H9 (cell line): Measurements from ENCODE around the gene ANO6. TPM values are rescaled to one million over a fixed set of nuclear protein-coding genes. Genes with fewer than 3 reads are reported as not detected.

Experiments used
- DNase-seq: peaks from one replicate; pipeline ENCODE4 v3.0.0-alpha.2; 2017
- H2AFZ ChIP-seq: one replicate; pipeline ENCODE4 v1.6.1; 2013; ENCODE audit warnings: mild to moderate bottlenecking, low read length, control low read depth, moderate library complexity
- H2AK5ac ChIP-seq: 2 replicates; pipeline ENCODE4 v1.6.1; 2013; ENCODE audit warnings: low read length, control low read depth, mixed read lengths; ENCODE audit not compliant: insufficient read length
- H2BK120ac ChIP-seq: one replicate; pipeline ENCODE4 v1.6.1; 2013; ENCODE audit warnings: low read depth, mild to moderate bottlenecking, low read length, control low read depth, inconsistent platforms; ENCODE audit not compliant: poor library complexity, severe bottlenecking
- H2BK12ac ChIP-seq: 2 replicates; pipeline ENCODE4 v1.6.1; 2013; ENCODE audit warnings: low read length, control low read depth, mixed read lengths, low read depth; ENCODE audit not compliant: insufficient read length
- H2BK15ac ChIP-seq: 2 replicates; pipeline ENCODE4 v1.6.1; 2013; ENCODE audit warnings: low read depth, low read length, control low read depth
- H2BK20ac ChIP-seq: one replicate; pipeline ENCODE4 v1.6.1; 2013; ENCODE audit warnings: low read depth, mild to moderate bottlenecking, low read length, control low read depth, inconsistent platforms; ENCODE audit not compliant: poor library complexity, severe bottlenecking
- H2BK5ac ChIP-seq: 2 replicates; pipeline ENCODE4 v1.6.1; 2013; ENCODE audit warnings: low read length, control low read depth, mixed read lengths; ENCODE audit not compliant: insufficient read length
- H3K14ac ChIP-seq: 2 replicates; pipeline ENCODE4 v1.6.1; 2013; ENCODE audit warnings: low read length, control low read depth; ENCODE audit not compliant: insufficient read depth
- H3K18ac ChIP-seq: 2 replicates; pipeline ENCODE4 v1.6.1; 2013; ENCODE audit warnings: low read depth, mild to moderate bottlenecking, mixed read lengths, low read length, control low read depth; ENCODE audit not compliant: insufficient read length
- H3K23ac ChIP-seq: 2 replicates; pipeline ENCODE4 v1.6.1; 2013; ENCODE audit warnings: low read length, control low read depth, mixed read lengths, low read depth; ENCODE audit not compliant: insufficient read length
- H3K23me2 ChIP-seq: 2 replicates; pipeline ENCODE4 v1.6.1; 2013; ENCODE audit warnings: low read depth, mild to moderate bottlenecking, mixed read lengths, low read length, control low read depth; ENCODE audit not compliant: insufficient read length, poor library complexity, severe bottlenecking
- H3K27ac ChIP-seq: 2 replicates; pipeline ENCODE4 v1.5.1; 2013; ENCODE audit warnings: low read length, control low read depth, mixed read lengths, low read depth; ENCODE audit not compliant: insufficient read length
- H3K27me3 ChIP-seq: 2 replicates; pipeline ENCODE4 v1.6.1; 2013; ENCODE audit warnings: low read length, control low read depth, inconsistent platforms; ENCODE audit not compliant: insufficient read depth
- H3K4ac ChIP-seq: 2 replicates; pipeline ENCODE4 v1.6.1; 2013; ENCODE audit warnings: low read depth, mild to moderate bottlenecking, control low read depth, inconsistent platforms, low read length, moderate library complexity
- H3K4me1 ChIP-seq: 2 replicates; pipeline ENCODE4 v1.6.1; 2013; ENCODE audit warnings: low read length, control low read depth, inconsistent platforms; ENCODE audit not compliant: insufficient read depth
- H3K4me2 ChIP-seq: 2 replicates; pipeline ENCODE4 v1.6.1; 2013; ENCODE audit warnings: low read length, control low read depth, mixed read lengths; ENCODE audit not compliant: insufficient read length, insufficient read depth
- H3K56ac ChIP-seq: 2 replicates; pipeline ENCODE4 v1.6.1; 2013; ENCODE audit warnings: low read depth, mild to moderate bottlenecking, mixed read lengths, low read length, control low read depth; ENCODE audit not compliant: insufficient read length
- H3K79me1 ChIP-seq: 2 replicates; pipeline ENCODE4 v1.6.1; 2013; ENCODE audit warnings: low read depth, mild to moderate bottlenecking, moderate library complexity, low read length, control low read depth, inconsistent platforms; ENCODE audit not compliant: insufficient read depth, poor library complexity, severe bottlenecking
- H3K79me2 ChIP-seq: 2 replicates; pipeline ENCODE4 v1.6.1; 2013; ENCODE audit warnings: low read length, control low read depth, inconsistent platforms; ENCODE audit not compliant: insufficient read depth
- H3K9ac ChIP-seq: 2 replicates; pipeline ENCODE4 v1.6.1; 2013; ENCODE audit warnings: low read length, control low read depth, mixed read lengths; ENCODE audit not compliant: insufficient read length; ENCODE audit errors: extremely low read depth
- H3K9me3 ChIP-seq: one replicate; pipeline ENCODE4 v1.6.1; 2013; ENCODE audit warnings: low read depth, low read length, inconsistent platforms; ENCODE audit not compliant: control insufficient read depth
- H3T11ph ChIP-seq: one replicate; pipeline ENCODE4 v1.6.1; 2013; ENCODE audit warnings: mild to moderate bottlenecking, low read length, control low read depth, inconsistent platforms
- H4K20me1 ChIP-seq: one replicate; pipeline ENCODE4 v1.6.1; 2013; ENCODE audit not compliant: control insufficient read depth, insufficient read length, insufficient read depth
- H4K5ac ChIP-seq: 2 replicates; pipeline ENCODE4 v1.6.1; 2013; ENCODE audit warnings: low read depth, mild to moderate bottlenecking, mixed read lengths, low read length, control low read depth; ENCODE audit not compliant: insufficient read length
- H4K8ac ChIP-seq: replicated peaks from 2 replicates; pipeline ENCODE4 v1.6.1; 2013; ENCODE audit warnings: low read length, control low read depth, mixed read lengths, low read depth; ENCODE audit not compliant: insufficient read length
- H4K91ac ChIP-seq: 2 replicates; pipeline ENCODE4 v1.6.1; 2013; ENCODE audit warnings: low read depth, mild to moderate bottlenecking, moderate library complexity, mixed read lengths, low read length, control low read depth; ENCODE audit not compliant: insufficient read length
- H3K27ac Mint-ChIP-seq, 3 experiments: 2 replicates in 2 of 3; 3 replicates in 1 of 3; pipeline ENCODE4 v1.8.0; 2020 to 2021; ENCODE audit warnings: mixed read lengths in 3 of 3, mild to moderate bottlenecking in 1 of 3, moderate library complexity in 1 of 3
- H3K27me3 Mint-ChIP-seq: 2 replicates; pipeline ENCODE4 v1.8.0; 2021; ENCODE audit warnings: low read depth, mild to moderate bottlenecking, moderate library complexity, mixed read lengths
- H3K36me3 Mint-ChIP-seq, 3 experiments: 2 replicates in 2 of 3; 3 replicates in 1 of 3; pipeline ENCODE4 v1.8.0; 2020 to 2021; ENCODE audit warnings: low read depth in 3 of 3, mixed read lengths in 3 of 3; ENCODE audit not compliant: insufficient read depth in 1 of 3
- H3K4me1 Mint-ChIP-seq, 2 experiments: 2 replicates each; pipeline ENCODE4 v1.8.0; 2020; ENCODE audit warnings: mixed read lengths in 2 of 2
- H3K4me3 Mint-ChIP-seq, 2 experiments: 2 replicates in 1 of 2; 3 replicates in 1 of 2; pipeline ENCODE4 v1.8.0; 2020 to 2021; ENCODE audit warnings: mild to moderate bottlenecking in 2 of 2, mixed read lengths in 2 of 2, moderate library complexity in 1 of 2
- H3K9me3 Mint-ChIP-seq, 2 experiments: 2 replicates in 1 of 2; 3 replicates in 1 of 2; pipeline ENCODE4 v1.8.0; 2020; ENCODE audit warnings: mild to moderate bottlenecking in 2 of 2, mixed read lengths in 2 of 2, moderate library complexity in 1 of 2
- WGBS: extraction: QIAGEN DNeasy Blood & Tissue Kit; methylation state at CpG from one replicate; pipeline ENCODE4 v1.1.7; 2013; ENCODE audit warnings: missing lambda C conversion rate, low lambda C conversion rate, mixed read lengths; ENCODE audit not compliant: insufficient read length; ENCODE audit errors: extremely low coverage; 5-methylcytosine and 5-hydroxymethylcytosine counted together
- total RNA-seq: library from RNA; stranded (reverse); gene quantifications from 2 replicates; pipeline ENCODE4 v1.2.1, GENCODE V29; 2021
- TF ChIP-seq, protein P1 (sequence below): fragments of 200-600 bp; sonication (generic); conservative IDR thresholded peaks from 3 replicates; pipeline ENCODE4 v1.8.0; 2021; ENCODE audit warnings: antibody characterized with exemption, mild to moderate bottlenecking

Gene ANO6
- total RNA-seq, 1 experiment from 2014 or later, result 24.3 TPM

DNA sequence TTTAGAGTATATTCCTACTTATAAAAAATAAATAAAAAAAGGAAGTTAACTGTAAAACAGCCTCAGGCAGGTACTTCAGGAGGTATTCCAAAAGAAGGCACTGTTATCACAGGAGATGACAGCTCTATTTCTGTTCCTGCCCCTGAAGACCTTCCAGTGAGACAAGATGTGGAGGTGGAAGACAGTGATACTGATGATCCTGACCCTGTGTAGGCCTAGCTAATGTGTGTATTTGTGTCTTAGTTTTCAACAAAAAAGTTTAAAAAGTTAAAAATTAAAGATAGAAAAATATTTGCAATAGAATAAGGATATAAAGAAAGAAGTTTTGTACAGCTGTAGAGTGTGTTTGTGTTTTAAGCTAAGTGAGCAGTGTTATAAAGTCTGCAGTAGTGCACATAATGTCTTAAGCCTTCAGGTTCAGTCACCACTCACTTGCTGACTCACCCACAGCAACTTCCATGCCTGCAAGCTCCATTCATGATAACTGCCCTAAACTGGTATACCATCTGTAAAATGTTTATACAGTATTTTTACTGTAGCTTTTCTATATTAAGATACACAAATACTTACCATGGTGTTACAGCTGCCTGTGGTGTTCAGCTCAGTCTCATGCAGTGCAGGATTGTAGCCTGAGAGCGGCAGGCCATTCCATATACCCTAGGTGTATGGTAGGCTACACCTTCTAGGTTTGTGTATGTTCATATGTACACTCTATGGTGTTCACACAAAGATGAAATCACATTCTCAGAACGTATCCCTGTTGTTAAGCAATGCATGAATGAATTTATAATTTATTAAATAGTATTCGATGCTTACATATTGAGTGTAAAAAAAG lies 121.1 kb downstream of the ANO6 start:
- H2AK5ac ChIP-seq, result no peak overlapping the region
- H4K8ac ChIP-seq, result no peak overlapping the region
- H4K5ac ChIP-seq, result no peak overlapping the region
- Mint-ChIP-seq H3K27me3 (no peaks in the 10 kb centered on the region), H3K36me3 (peaks cover 0 to 3% (median 0%) of the 10 kb centered on the region in 3 experiments; a peak in 2 of 7 replicates), H3K4me3 (no peak overlapping the region), H3K27ac (no peak overlapping the region), H3K9me3 (no peaks in the 10 kb centered on the region), H3K4me1 (peaks cover 3 to 16% of the 10 kb centered on the region in 2 experiments; a peak in 2 of 4 replicates)
- H3K4me1 ChIP-seq, result no peaks in the 10 kb centered on the region; the same call in 1 of the 2 replicates
- H3K56ac ChIP-seq, result no peak overlapping the region
- no peak overlapping the region for H3K23ac ChIP-seq
- H2AFZ ChIP-seq, result no peak overlapping the region
- no peaks in the 10 kb centered on the region for H3K27me3 ChIP-seq
- no peaks in the 10 kb centered on the region for H3K79me1 ChIP-seq
- H3K27ac ChIP-seq, result no peak overlapping the region
- no peak overlapping the region for H2BK120ac ChIP-seq
- H3K14ac ChIP-seq, result no peak overlapping the region
- H3K18ac ChIP-seq, result no peak overlapping the region
- no peaks in the 10 kb centered on the region for H3K9me3 ChIP-seq
- no peak overlapping the region for H2BK15ac ChIP-seq
- H2BK12ac ChIP-seq, result no peak overlapping the region
- no peak overlapping the region for H3T11ph ChIP-seq
- no peak overlapping the region for H3K4me2 ChIP-seq
- TF ChIP-seq, protein P1, sequence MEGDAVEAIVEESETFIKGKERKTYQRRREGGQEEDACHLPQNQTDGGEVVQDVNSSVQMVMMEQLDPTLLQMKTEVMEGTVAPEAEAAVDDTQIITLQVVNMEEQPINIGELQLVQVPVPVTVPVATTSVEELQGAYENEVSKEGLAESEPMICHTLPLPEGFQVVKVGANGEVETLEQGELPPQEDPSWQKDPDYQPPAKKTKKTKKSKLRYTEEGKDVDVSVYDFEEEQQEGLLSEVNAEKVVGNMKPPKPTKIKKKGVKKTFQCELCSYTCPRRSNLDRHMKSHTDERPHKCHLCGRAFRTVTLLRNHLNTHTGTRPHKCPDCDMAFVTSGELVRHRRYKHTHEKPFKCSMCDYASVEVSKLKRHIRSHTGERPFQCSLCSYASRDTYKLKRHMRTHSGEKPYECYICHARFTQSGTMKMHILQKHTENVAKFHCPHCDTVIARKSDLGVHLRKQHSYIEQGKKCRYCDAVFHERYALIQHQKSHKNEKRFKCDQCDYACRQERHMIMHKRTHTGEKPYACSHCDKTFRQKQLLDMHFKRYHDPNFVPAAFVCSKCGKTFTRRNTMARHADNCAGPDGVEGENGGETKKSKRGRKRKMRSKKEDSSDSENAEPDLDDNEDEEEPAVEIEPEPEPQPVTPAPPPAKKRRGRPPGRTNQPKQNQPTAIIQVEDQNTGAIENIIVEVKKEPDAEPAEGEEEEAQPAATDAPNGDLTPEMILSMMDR, result no peak
- no peak overlapping the region for H3K9ac ChIP-seq
- H3K79me2 ChIP-seq, result no peaks in the 10 kb centered on the region
- no peak overlapping the region for H3K4ac ChIP-seq
- H4K91ac ChIP-seq, result no peak overlapping the region
- WGBS, result 100% methylated on average over 1 of the region's 3 CpGs
- no peak overlapping the region for H2BK20ac ChIP-seq
- DNase-seq, result no peak
- no peaks in the 10 kb centered on the region for H4K20me1 ChIP-seq
- H2BK5ac ChIP-seq, result no peak overlapping the region
- H3K23me2 ChIP-seq, result no peaks in the 10 kb centered on the region
